Measurements from ENCODE around the gene STON1.
"Not testable (repeated sequence)": the region's sequence is repeated elsewhere in the genome, so short reads cannot be mapped to it uniquely, and the experiment has no call there.

STON1 gene

GRCh38 chr2:48529194-48529593 lies 760 bp upstream of the STON1 start:
- no peak for DNase-seq

GRCh38 chr2:48529676-48530032 lies 300 bp upstream of the STON1 start:
- DNase-seq: no peak

- DNase-seq: peak; percentile 94
Measured at GRCh38 chr2:48531141-48531648, 1.2 kb downstream of the STON1 start.

- no peak for DNase-seq
Measured at GRCh38 chr2:48532174-48532573, 2.2 kb downstream of the STON1 start.

GRCh38 chr2:48532824-48533223 lies 2.9 kb downstream of the STON1 start:
- no peak for DNase-seq

GRCh38 chr2:48534781-48535180 lies 4.8 kb downstream of the STON1 start:
- DNase-seq: no peak

- no peak for DNase-seq
Measured at GRCh38 chr2:48540237-48540935, 10.4 kb downstream of the STON1 start.

- no peak for DNase-seq
Measured at GRCh38 chr2:48541666-48542389, 11.9 kb downstream of the STON1 start.

GRCh38 chr2:48543895-48544294 lies 13.9 kb downstream of the STON1 start:
- no peak for DNase-seq

- DNase-seq: no peak
Measured at GRCh38 chr2:48545244-48545643, 15.3 kb downstream of the STON1 start.

GRCh38 chr2:48548840-48549239 lies 18.9 kb downstream of the STON1 start:
- DNase-seq: peak; percentile 23

GRCh38 chr2:48549972-48550371 lies 20.0 kb downstream of the STON1 start:
- DNase-seq: no peak

GRCh38 chr2:48551548-48551947 lies 21.6 kb downstream of the STON1 start:
- DNase-seq: no peak

- DNase-seq: not testable (repeated sequence)
Measured at GRCh38 chr2:48555071-48555470, 25.1 kb downstream of the STON1 start.

GRCh38 chr2:48558456-48558855 lies 28.5 kb downstream of the STON1 start:
- no peak for DNase-seq

- DNase-seq: no peak
Measured at GRCh38 chr2:48560546-48561209, 30.7 kb downstream of the STON1 start.

- DNase-seq: no peak
Measured at GRCh38 chr2:48562281-48562680, 32.3 kb downstream of the STON1 start.

- peak; percentile 33 for DNase-seq
Measured at GRCh38 chr2:48566592-48567310, 36.8 kb downstream of the STON1 start.

- DNase-seq: peak; percentile 69
Measured at GRCh38 chr2:48567671-48568070, 37.7 kb downstream of the STON1 start.

- no peak for DNase-seq
Measured at GRCh38 chr2:48568547-48568946, 38.6 kb downstream of the STON1 start.

GRCh38 chr2:48569433-48569832 lies 39.5 kb downstream of the STON1 start:
- peak; percentile 43 for DNase-seq

- DNase-seq: peak; percentile 36
Measured at GRCh38 chr2:48572816-48573215, 42.9 kb downstream of the STON1 start.

All from fibroblast of skin of back (primary cell).